ENCODE data around the gene RAB9A.

GRCh38 chrX:13750812-13751211 is 61.9 kb downstream of the RAB9A start:
- TF ChIP-seq, protein P1, sequence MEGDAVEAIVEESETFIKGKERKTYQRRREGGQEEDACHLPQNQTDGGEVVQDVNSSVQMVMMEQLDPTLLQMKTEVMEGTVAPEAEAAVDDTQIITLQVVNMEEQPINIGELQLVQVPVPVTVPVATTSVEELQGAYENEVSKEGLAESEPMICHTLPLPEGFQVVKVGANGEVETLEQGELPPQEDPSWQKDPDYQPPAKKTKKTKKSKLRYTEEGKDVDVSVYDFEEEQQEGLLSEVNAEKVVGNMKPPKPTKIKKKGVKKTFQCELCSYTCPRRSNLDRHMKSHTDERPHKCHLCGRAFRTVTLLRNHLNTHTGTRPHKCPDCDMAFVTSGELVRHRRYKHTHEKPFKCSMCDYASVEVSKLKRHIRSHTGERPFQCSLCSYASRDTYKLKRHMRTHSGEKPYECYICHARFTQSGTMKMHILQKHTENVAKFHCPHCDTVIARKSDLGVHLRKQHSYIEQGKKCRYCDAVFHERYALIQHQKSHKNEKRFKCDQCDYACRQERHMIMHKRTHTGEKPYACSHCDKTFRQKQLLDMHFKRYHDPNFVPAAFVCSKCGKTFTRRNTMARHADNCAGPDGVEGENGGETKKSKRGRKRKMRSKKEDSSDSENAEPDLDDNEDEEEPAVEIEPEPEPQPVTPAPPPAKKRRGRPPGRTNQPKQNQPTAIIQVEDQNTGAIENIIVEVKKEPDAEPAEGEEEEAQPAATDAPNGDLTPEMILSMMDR (IDR thresholded peaks at IDR 0.05) = no peak
- TF ChIP-seq POLR2A (IDR thresholded peaks at IDR 0.05) = no peak

All from lower leg skin (tissue), 3 donors.